Subcutaneous preadipocyte (primary cell): ENCODE measurements around the gene YDJC. TPM values are rescaled to one million over a fixed set of nuclear protein-coding genes. Genes with fewer than 3 reads are reported as not detected.

Experiments used
- small RNA-seq: library from RNA; depleted of rRNA; stranded (forward); fragments of <200 nt; gene quantifications from one replicate; pipeline ENCODE3, GENCODE V24; 2012
- total RNA-seq: library from RNA; depleted of rRNA; stranded (reverse); fragments of >200 nt; gene quantifications from 2 replicates; pipeline ENCODE4 v1.2.3, GENCODE V29; 2012

The YDJC gene
- total RNA-seq: 27.2 and 29.8 TPM in 2 replicates

GRCh38 chr22:21629255-21630149 is at the start of gene YDJC:
Gene YDJC (minus strand): TSS chr22:21630022. CDS start chr22:21630014, 8 bp downstream.

GRCh38 chr22:21641789-21642583 is 12.2 kb upstream of the YDJC start, which contains the start of gene SDF2L1:
Gene SDF2L1 (plus strand): TSS chr22:21642302. CDS start chr22:21642337, 35 bp downstream.

GRCh38 chr22:21632237-21632895 is 2.5 kb upstream of the YDJC start, which contains the start of gene CCDC116:
Gene CCDC116 (plus strand): TSS chr22:21632760. CDS start chr22:21633182, 422 bp downstream.

Small RNAs within 50 kb of the gene (small RNA-seq; reads per million reads assigned to genes)
- 2.1 reads per million, percentile 80 among the genes with 10 or more reads in this experiment for gene MIR301B

Other genes starting within 250 kb of the YDJC start
- under 0.01 and 0.37 TPM in 2 replicates for gene RIMBP3B, start 246.3 kb downstream of the YDJC start, total RNA-seq
- gene HIC2, start 212.7 kb downstream of the YDJC start, total RNA-seq: 2.9 and 5.1 TPM in 2 replicates
- gene TMEM191C, start 162.6 kb downstream of the YDJC start, total RNA-seq: 0.73 and 0.78 TPM in 2 replicates
- gene RIMBP3C, start 78.6 kb downstream of the YDJC start, total RNA-seq: 0.39 and 1.1 TPM in 2 replicates
- 41.8 and 45.9 TPM in 2 replicates for gene UBE2L3, start 62.3 kb downstream of the YDJC start, total RNA-seq
- under 0.01 and 0.39 TPM in 2 replicates for gene CCDC116, start 2.7 kb upstream of the YDJC start, total RNA-seq
- 22.0 and 30.9 TPM in 2 replicates for gene SDF2L1, start 12.3 kb upstream of the YDJC start, total RNA-seq
- gene PPIL2, start 36.0 kb upstream of the YDJC start, total RNA-seq: 25.6 and 30.9 TPM in 2 replicates
- 0.20 and 0.37 TPM in 2 replicates for gene YPEL1, start 105.8 kb upstream of the YDJC start, total RNA-seq
- 45.2 and 64.1 TPM in 2 replicates for gene MAPK1, start 237.6 kb upstream of the YDJC start, total RNA-seq